Omental fat pad (tissue), 4 donors: ENCODE results near the gene AGO1. TPM values are rescaled to one million over a fixed set of nuclear protein-coding genes. Genes with fewer than 3 reads are reported as not detected.

ENCODE experiments used
- ATAC-seq: fragments of 150-250 bp; one replicate; pipeline ENCODE4 v1.9.1; 2016; ENCODE audit warnings: mild to moderate bottlenecking, moderate library complexity; ENCODE audit not compliant: low FRiP score
- DNase-seq: peaks from one replicate; pipeline ENCODE4 v3.0.0-alpha.2; 2019; ENCODE audit warnings: low spot score
- total RNA-seq, 4 donors: library from RNA; depleted of rRNA; stranded (reverse); fragments of >200 nt; gene quantifications; one replicate each; pipeline ENCODE4 v1.1.0, GENCODE V29; 2016
- TF ChIP-seq, protein P1 (sequence below), 3 donors: fragments of 450-650 bp; IDR thresholded peaks; one replicate each; pipeline ENCODE4 v1.5.1; 2016 to 2017; ENCODE audit warnings: antibody characterized with exemption in 3 of 3, mild to moderate bottlenecking in 3 of 3, moderate library complexity in 2 of 3

The AGO1 gene
- total RNA-seq, 4 donors from 2014 or later: 20.5 to 25.1 (median 22.7) TPM

DNA sequence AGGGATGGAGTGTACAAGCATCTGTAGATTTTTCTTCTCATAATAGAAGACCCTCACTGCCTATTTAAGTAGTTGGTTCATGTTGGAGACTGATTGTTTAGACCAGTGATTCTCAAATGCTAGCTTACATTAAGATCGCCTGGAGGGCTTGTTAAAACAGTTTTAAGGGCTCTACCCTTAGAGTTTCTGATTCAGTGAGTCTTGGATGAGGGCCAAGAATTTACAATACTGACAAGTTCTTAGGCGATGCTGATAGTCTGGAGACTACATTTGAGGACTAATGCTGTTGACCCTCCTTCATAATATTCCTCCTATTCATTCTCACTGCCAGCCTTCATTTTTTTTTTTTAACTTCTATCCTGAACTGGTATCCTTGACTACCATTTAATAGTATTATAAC lies 32.7 kb downstream of the AGO1 start:
- TF ChIP-seq, protein P1, sequence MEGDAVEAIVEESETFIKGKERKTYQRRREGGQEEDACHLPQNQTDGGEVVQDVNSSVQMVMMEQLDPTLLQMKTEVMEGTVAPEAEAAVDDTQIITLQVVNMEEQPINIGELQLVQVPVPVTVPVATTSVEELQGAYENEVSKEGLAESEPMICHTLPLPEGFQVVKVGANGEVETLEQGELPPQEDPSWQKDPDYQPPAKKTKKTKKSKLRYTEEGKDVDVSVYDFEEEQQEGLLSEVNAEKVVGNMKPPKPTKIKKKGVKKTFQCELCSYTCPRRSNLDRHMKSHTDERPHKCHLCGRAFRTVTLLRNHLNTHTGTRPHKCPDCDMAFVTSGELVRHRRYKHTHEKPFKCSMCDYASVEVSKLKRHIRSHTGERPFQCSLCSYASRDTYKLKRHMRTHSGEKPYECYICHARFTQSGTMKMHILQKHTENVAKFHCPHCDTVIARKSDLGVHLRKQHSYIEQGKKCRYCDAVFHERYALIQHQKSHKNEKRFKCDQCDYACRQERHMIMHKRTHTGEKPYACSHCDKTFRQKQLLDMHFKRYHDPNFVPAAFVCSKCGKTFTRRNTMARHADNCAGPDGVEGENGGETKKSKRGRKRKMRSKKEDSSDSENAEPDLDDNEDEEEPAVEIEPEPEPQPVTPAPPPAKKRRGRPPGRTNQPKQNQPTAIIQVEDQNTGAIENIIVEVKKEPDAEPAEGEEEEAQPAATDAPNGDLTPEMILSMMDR (IDR thresholded peaks at IDR 0.05): no peak
- DNase-seq (no peak), ATAC-seq (no peak)

DNA sequence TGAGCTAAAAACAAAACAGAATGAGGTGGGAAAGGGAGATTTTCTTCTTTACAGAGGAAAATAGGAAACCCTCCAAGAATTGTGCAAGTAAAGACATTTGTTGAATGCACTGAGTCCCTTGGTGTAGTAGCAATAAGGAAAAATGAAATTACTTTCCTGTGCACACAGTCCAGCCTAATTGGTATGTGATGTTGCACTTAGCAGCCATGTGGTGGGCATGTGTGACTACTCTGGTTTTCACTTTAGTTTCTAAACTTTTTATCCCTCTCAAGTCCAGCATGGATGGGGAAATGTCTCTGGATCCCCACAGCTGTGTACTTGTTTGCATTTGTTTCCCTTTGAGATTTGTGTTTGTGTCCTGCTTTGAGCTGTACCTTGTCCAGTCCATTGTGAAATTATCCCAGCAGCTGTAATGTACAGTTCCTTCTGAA lies 40.8 kb downstream of the AGO1 start:
- no peak for ATAC-seq
- TF ChIP-seq, protein P1 (IDR thresholded peaks at IDR 0.05): no peak
- no peak for DNase-seq

DNA sequence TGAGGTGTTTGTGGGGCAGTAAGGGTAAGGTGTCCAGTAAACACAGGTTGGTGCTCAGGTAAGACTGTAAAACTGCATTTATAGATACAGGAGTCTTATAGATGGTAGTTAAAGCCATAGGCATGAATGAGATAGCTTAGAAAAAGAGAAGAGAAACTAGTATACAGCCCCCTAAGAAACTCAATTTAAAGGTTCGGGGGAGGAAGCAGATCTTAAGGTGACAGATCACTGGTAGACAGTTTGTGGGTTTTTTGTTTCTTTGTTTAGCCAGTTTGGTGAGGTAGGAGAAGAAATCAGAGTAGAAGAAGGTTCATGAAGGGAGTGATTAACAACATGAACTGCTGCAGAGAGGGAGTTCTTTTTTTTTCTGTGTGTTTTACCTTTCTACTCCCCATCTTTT lies 41.8 kb downstream of the AGO1 start:
- ATAC-seq (no peak), DNase-seq (no peak)
- TF ChIP-seq, protein P1 (IDR thresholded peaks at IDR 0.05): no peak

DNA sequence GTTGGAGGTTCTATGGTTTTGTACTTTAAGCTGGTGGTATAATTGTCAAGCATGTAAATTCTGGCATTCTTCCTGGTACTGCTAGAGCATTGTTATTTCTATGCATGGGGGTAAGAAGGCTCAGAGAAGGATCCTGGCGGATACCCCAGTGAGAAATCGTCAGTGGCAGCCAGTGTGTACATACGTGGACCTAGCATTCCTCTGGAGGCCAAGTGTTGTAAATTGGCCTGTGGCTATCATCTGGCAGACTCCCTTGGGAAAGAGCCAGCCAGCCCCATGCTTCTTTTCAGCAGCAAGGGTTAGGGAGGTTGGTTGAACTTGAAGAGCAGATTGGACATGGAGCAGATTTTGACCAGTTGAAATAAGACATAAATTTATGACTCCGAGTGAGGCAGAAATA lies 42.7 kb downstream of the AGO1 start:
- no peak for ATAC-seq
- no peak for DNase-seq
- TF ChIP-seq, protein P1 (IDR thresholded peaks at IDR 0.05): no peak

DNA sequence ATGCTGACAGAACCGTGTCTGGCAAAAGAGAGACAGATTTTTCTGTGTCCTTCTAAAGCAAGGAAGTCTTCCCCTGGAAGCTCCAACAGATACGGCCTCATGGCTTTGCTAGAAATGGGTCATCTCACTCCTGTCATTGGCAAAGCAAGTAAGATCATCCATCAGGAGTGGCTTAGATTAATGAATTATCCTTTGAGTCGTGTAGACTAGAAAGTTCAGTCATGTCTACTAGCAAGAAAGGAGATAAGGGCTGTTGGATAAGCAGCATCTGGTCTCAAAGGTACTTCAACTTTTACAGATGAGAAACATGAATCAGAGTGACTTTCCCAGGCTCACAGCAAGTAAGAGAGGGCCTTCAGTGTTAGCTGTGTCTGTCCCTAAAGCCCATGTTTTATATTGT lies 44.5 kb downstream of the AGO1 start:
- DNase-seq (no peak), ATAC-seq (no peak)
- TF ChIP-seq, protein P1 (IDR thresholded peaks at IDR 0.05): no peak

DNA sequence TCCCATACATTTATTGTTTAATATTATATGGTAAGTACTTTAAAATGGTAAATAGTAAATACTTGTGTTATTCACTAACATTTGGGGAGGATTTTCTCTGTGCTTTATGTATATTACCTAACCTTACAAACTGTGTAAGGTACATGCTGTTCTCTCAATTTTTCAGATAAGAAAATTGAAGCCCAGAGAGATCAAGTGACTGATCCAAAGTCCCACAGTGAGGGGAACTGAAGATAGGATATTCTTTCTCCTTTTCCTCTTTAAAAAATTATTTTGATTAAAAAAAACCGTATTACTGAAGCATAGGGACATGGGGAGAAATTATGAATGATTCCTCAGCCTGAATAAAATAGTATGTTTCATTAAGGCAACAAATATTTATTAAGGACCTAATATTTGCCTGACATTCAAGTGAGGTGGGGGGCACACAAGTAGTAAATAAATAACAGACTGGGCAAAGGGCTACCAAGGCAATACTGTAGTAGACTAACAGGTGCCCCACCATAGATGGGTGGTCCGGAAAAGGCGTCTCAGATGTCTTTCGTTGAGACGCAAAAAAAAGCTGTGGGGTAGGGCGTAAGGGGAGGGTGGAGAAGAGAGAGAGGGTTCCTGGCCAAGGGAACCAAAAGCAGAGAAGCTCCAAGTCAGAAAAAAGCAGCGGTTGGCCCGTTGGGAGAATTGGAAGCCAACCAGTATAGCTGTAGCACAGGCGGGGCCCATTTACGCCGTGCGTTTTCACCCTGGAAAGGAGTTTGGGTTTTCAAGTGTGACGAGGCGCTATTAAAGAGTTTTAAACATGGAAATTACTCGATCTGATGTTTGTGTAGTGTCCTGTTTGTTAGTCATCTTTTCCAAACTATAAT lies 47.0 kb downstream of the AGO1 start:
- DNase-seq: no peak
- TF ChIP-seq, protein P1 (IDR thresholded peaks at IDR 0.05): no peak
- ATAC-seq: peak; percentile 53
